ENCODE measurements around the gene PKN1. TPM values are rescaled to one million over a fixed set of nuclear protein-coding genes. Genes with fewer than 3 reads are reported as not detected.
"Not testable (repeated sequence)": the region's sequence is repeated elsewhere in the genome, so short reads cannot be mapped to it uniquely, and the experiment has no call there.

The PKN1 gene
- total and polyA plus RNA-seq, 10 of the 15 experiments (the other 5 are each of a cell fraction or from before 2014, with no cell fraction given): 1.0 to 189 (median 52.7) TPM

- not testable (repeated sequence) for ATAC-seq; BruUV-seq (replicated peaks)
- 91% methylated on average over 1 of the region's 3 CpGs for WGBS (ENCODE audit: insufficient coverage, insufficient replicate concordance, low lambda C conversion rate, missing lambda C conversion rate)
These were observed 36.4 kb upstream of the PKN1 start for GRCh38 chr19:14396730-14397129.

GRCh38 chr19:14397168-14397567 is 35.9 kb upstream of the PKN1 start:
- DNase-seq (ENCODE audit: low read depth, low spot score); H3K4me3 ChIP-seq; FAIRE-seq; H3K4me2 ChIP-seq (ENCODE audit: control insufficient read depth, insufficient read depth); ATAC-seq; H3K9me3 ChIP-seq (replicated peaks; ENCODE audit: control insufficient read depth, insufficient read depth, low read length); H3K27ac ChIP-seq (ENCODE audit: control insufficient read depth, insufficient read depth); H2AFZ ChIP-seq (ENCODE audit: control insufficient read depth, low read depth, low read length); RAD21 ChIA-PET (ENCODE audit: unreplicated experiment); H3K9ac ChIP-seq (ENCODE audit: control insufficient read depth, insufficient read depth, low read length); H3K4me1 ChIP-seq (ENCODE audit: control insufficient read depth, insufficient read depth, low read length); BruUV-seq (replicated peaks); H3K27me3 ChIP-seq (replicated peaks in 1 of 2; ENCODE audit: control insufficient read depth in 2 of 2, insufficient read depth in 2 of 2, low read length in 1 of 2); H3K79me2 ChIP-seq (ENCODE audit: control insufficient read depth, insufficient read depth, low read length); H4K20me1 ChIP-seq (ENCODE audit: control insufficient read depth, insufficient read depth); CTCF ChIA-PET; intact Hi-C loops (cut with micrococcal nuclease; ENCODE audit: unreplicated experiment): not testable (repeated sequence)
- H3K36me3 ChIP-seq (ENCODE audit: control insufficient read depth in 2 of 2, insufficient read depth in 2 of 2, low read length in 1 of 2): peaks cover 21 to 24% of the 10 kb centered on the region in 2 experiments; a peak in 3 of 4 replicates
- SMC1A ChIA-PET (ENCODE audit: uncharacterized antibody, unreplicated experiment): interaction anchor here (0.6 kb wide), 1 partner anchor 9 kb away, joined by 3 read pairs; no protein-coding TSS in a partner anchor
- in situ Hi-C loops (cut with MboI): loop anchor here (5.0 kb wide), 1 partner anchor 370 kb away; no protein-coding TSS in a partner anchor
- POLR2A ChIA-PET: interaction anchor here (0.6 kb wide), 1 partner anchor 11 kb away, joined by 4 read pairs; no protein-coding TSS in a partner anchor
- 84% methylated on average over 15 of the region's 16 CpGs for WGBS (ENCODE audit: insufficient coverage, insufficient replicate concordance, low lambda C conversion rate, missing lambda C conversion rate)

More at GRCh38 chr19:14396730-14397129, 36.4 kb upstream of the PKN1 start:
- intact Hi-C loops (cut with micrococcal nuclease; ENCODE audit: unreplicated experiment); H3K27me3 ChIP-seq (replicated peaks in 1 of 2; ENCODE audit: control insufficient read depth in 2 of 2, insufficient read depth in 2 of 2, low read length in 1 of 2); H4K20me1 ChIP-seq (ENCODE audit: control insufficient read depth, insufficient read depth); H3K79me2 ChIP-seq (ENCODE audit: control insufficient read depth, insufficient read depth, low read length); H3K4me1 ChIP-seq (ENCODE audit: control insufficient read depth, insufficient read depth, low read length); DNase-seq (ENCODE audit: low read depth, low spot score); H3K27ac ChIP-seq (ENCODE audit: control insufficient read depth, insufficient read depth); RAD21 ChIA-PET (ENCODE audit: unreplicated experiment); CTCF ChIA-PET; H3K4me3 ChIP-seq; H3K9ac ChIP-seq (ENCODE audit: control insufficient read depth, insufficient read depth, low read length); H2AFZ ChIP-seq (ENCODE audit: control insufficient read depth, low read depth, low read length); H3K9me3 ChIP-seq (replicated peaks; ENCODE audit: control insufficient read depth, insufficient read depth, low read length); H3K4me2 ChIP-seq (ENCODE audit: control insufficient read depth, insufficient read depth): not testable (repeated sequence)
- in situ Hi-C loops (cut with MboI): loop anchor here (5.0 kb wide), 1 partner anchor 371 kb away; no protein-coding TSS in a partner anchor
- peaks cover 21 to 24% of the 10 kb centered on the region in 2 experiments; a peak in 3 of 4 replicates for H3K36me3 ChIP-seq (ENCODE audit: control insufficient read depth in 2 of 2, insufficient read depth in 2 of 2, low read length in 1 of 2)
- ChIA-PET POLR2A (interaction anchor here (0.6 kb wide), 1 partner anchor 10 kb away, joined by 4 read pairs; no protein-coding TSS in a partner anchor), SMC1A (ENCODE audit: uncharacterized antibody, unreplicated experiment) (interaction anchor here (0.6 kb wide), 1 partner anchor 9 kb away, joined by 3 read pairs; no protein-coding TSS in a partner anchor)
- peak; percentile 49 for FAIRE-seq

Measured in GM12878 (cell line).